ENCODE data around the gene RTL5.

GRCh38 chrX:72120837-72121236 lies 10.9 kb downstream of the RTL5 start:
- no peak for TF ChIP-seq CTCF (IDR thresholded peaks at IDR 0.05; ENCODE audit: low read length)
- TF ChIP-seq EZH2 (IDR thresholded peaks at IDR 0.05; ENCODE audit: borderline replicate concordance, low read length), result no peak
